SK-N-MC (cell line): Measurements from ENCODE around the gene FBF1.

ENCODE experiments used
- EZH2 ChIP-seq: fragments of 200-600 bp; sonication (generic); IDR thresholded peaks from one replicate; pipeline ENCODE4 v1.6.1; 2017; ENCODE audit warnings: antibody characterized with exemption
- FOXP2 ChIP-seq: optimal IDR thresholded peaks from 2 replicates; pipeline ENCODE3; 2011; ENCODE audit warnings: mild to moderate bottlenecking, moderate library complexity; ENCODE audit not compliant: insufficient read depth; ENCODE audit errors: extremely low read length, control extremely low read depth
- POLR2AphosphoS5 ChIP-seq: IDR thresholded peaks from 2 replicates; pipeline ENCODE4 v1.6.1; 2012; ENCODE audit warnings: mild to moderate bottlenecking, low read depth, low read length, borderline replicate concordance

DNA sequence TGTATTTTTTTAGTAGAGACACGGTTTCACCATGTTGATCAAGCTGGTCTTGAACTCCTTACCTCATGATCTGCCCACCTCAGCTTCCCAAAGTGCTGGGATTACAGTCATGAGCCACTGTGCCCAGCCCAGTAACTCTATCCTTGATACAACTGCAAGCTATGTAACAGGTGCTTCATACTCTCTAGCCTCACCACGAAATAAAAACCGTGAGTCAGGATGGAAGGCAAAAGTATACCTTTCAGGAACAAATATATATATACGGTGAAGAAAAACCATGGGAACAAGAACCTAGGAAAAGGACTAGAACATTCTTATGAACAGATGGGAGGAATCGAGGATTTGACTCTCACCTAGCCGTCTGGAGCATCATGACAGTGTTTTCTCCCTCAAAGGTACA is 9.6 kb upstream of the FBF1 start:
- TF ChIP-seq POLR2AphosphoS5 = no peak
- no peak for TF ChIP-seq EZH2
- no peak for TF ChIP-seq FOXP2
